ENCODE measurements around the gene SMYD3. TPM values are rescaled to one million over a fixed set of nuclear protein-coding genes. Genes with fewer than 3 reads are reported as not detected.

Gene SMYD3
- total RNA-seq, 4 donors from 2014 or later: 7.6 to 26.3 (median 13.4) TPM

DNA sequence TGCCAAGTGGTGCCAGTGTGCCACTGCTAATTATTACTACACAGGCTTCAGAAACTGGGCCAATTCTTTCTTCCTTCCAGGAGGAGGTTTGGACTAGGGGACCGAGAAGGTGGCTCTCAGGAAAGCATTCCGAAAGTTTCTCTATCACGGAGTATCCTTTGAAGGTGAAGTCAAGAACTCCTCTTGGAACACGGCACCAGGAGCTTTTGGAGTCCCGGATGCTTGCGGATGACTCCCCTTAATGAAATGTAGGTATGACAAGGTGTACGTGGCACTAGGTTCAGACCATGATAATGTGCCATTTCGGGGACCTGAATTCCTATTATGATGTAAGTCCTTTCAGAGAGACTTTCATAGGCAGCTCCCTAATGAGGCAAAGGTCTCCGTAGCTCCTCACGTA is 718.2 kb downstream of the SMYD3 start:
- TF ChIP-seq, protein P1, sequence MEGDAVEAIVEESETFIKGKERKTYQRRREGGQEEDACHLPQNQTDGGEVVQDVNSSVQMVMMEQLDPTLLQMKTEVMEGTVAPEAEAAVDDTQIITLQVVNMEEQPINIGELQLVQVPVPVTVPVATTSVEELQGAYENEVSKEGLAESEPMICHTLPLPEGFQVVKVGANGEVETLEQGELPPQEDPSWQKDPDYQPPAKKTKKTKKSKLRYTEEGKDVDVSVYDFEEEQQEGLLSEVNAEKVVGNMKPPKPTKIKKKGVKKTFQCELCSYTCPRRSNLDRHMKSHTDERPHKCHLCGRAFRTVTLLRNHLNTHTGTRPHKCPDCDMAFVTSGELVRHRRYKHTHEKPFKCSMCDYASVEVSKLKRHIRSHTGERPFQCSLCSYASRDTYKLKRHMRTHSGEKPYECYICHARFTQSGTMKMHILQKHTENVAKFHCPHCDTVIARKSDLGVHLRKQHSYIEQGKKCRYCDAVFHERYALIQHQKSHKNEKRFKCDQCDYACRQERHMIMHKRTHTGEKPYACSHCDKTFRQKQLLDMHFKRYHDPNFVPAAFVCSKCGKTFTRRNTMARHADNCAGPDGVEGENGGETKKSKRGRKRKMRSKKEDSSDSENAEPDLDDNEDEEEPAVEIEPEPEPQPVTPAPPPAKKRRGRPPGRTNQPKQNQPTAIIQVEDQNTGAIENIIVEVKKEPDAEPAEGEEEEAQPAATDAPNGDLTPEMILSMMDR (IDR thresholded peaks at IDR 0.05): no peak
- no peak for DNase-seq (ENCODE audit: low spot score)
- no peak for ATAC-seq (ENCODE audit: low FRiP score)

- DNase-seq (ENCODE audit: low spot score) (no peak), ATAC-seq (ENCODE audit: low FRiP score) (no peak)
- TF ChIP-seq, protein P1 (IDR thresholded peaks at IDR 0.05): no peak
Observed at GRCh38 chr1:245788269-245788668, 718.8 kb downstream of the SMYD3 start.

- TF ChIP-seq, protein P1 (IDR thresholded peaks at IDR 0.05): no peak
- ATAC-seq (ENCODE audit: low FRiP score) (no peak), DNase-seq (ENCODE audit: low spot score) (no peak)
Observed at GRCh38 chr1:245786948-245787347, 720.1 kb downstream of the SMYD3 start.

GRCh38 chr1:245779797-245780755 is 727.0 kb downstream of the SMYD3 start:
- ATAC-seq (ENCODE audit: low FRiP score) (no peak), DNase-seq (ENCODE audit: low spot score) (no peak)
- TF ChIP-seq, protein P1 (IDR thresholded peaks at IDR 0.05): no peak

DNA sequence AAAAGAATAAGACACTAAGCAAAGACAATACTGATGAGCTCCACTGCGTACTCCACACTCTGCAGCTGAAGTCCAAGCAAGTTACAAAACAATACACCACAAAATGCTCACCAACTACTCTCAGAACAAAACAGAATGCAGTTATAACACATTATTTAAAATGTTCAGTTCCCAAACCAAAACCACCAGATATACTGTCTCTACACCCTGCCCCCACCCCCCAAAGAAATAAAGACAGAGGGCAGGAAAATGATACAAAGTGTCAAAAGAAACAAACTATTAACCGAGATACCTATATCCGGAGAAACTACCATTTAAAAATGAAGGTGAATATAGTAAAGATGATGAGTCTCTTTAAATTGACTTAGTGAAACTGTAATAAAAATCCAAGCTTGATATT is 729.3 kb downstream of the SMYD3 start:
- no peak for DNase-seq (ENCODE audit: low spot score)
- ATAC-seq (ENCODE audit: low FRiP score): no peak
- TF ChIP-seq, protein P1 (IDR thresholded peaks at IDR 0.05): no peak

DNA sequence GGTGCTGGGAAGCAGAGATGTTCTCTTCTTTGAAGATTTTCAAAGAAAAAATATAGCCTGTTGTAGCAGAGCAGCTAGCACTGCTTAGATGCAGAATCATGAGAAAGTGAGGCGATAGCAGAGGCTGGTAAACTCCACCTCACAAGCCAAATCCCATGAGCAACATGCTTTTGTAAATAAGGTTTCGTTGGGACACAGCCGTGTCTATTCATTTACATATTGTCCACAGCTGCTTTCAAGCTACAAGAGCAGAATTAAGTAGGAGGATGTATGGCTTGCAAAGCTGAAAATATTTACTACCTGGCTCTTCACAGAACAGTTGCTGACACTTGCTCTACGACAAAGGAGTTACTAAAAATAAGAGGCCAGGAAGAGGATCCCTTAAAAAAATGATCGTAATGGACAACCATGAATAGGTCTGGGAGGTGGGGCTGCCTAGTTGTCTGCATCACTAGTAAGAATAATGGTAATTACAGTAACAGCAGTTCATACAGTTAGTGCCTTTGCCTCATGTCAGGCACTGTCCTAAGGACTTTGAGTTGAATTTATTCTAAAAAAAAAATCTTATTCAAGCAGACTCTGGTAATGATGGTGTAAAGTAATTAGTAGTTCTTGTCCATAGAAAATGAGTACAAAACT is 730.3 kb downstream of the SMYD3 start:
- ATAC-seq (ENCODE audit: low FRiP score): no peak
- TF ChIP-seq, protein P1 (IDR thresholded peaks at IDR 0.05): no peak
- DNase-seq (ENCODE audit: low spot score): no peak

Measured in omental fat pad (tissue), 4 donors.